Stimulated activated naive B cell treated with anti-CD40 and anti-IgM and Interleukin-4, amounts not matched to agents 10 μg/mL and 1 μg/mL and 100 μg/mL, for 72 hours (primary cell): ENCODE measurements around the gene TMEM44.
A peak's percentile ranks its signal among the peaks of the same experiment; 100 is the strongest.

ENCODE experiments used
- ATAC-seq, 2 donors: fragments of 150-1000 bp; cut with Tn5 transposase; replicated peaks; 2 replicates each; pipeline ENCODE4 v1.10.0; 2021; ENCODE audit warnings: moderate library complexity in 1 of 2
- DNase-seq: peaks from one replicate; pipeline ENCODE4 v3.0.0; 2021
- H3K27ac Mint-ChIP-seq: one replicate; pipeline ENCODE4 v1.8.0; 2022; ENCODE audit warnings: mild to moderate bottlenecking, mixed read lengths
- H3K27me3 Mint-ChIP-seq, 2 donors: one replicate each; pipeline ENCODE4 v1.8.0; 2022; ENCODE audit warnings: mixed read lengths in 2 of 2
- H3K36me3 Mint-ChIP-seq, 2 donors: one replicate each; pipeline ENCODE4 v1.8.0; 2022; ENCODE audit warnings: mixed read lengths in 2 of 2, mild to moderate bottlenecking in 1 of 2
- H3K4me1 Mint-ChIP-seq, 2 donors: one replicate each; pipeline ENCODE4 v1.8.0; 2022; ENCODE audit warnings: mixed read lengths in 2 of 2, mild to moderate bottlenecking in 1 of 2
- H3K4me3 Mint-ChIP-seq, 2 donors: one replicate each; pipeline ENCODE4 v1.8.0; 2022; ENCODE audit warnings: mild to moderate bottlenecking in 2 of 2, mixed read lengths in 2 of 2, moderate library complexity in 1 of 2
- H3K9me3 Mint-ChIP-seq, 2 donors: one replicate each; pipeline ENCODE4 v1.8.0; 2022; ENCODE audit warnings: mixed read lengths in 2 of 2, mild to moderate bottlenecking in 1 of 2

The TMEM44 gene, protein sequence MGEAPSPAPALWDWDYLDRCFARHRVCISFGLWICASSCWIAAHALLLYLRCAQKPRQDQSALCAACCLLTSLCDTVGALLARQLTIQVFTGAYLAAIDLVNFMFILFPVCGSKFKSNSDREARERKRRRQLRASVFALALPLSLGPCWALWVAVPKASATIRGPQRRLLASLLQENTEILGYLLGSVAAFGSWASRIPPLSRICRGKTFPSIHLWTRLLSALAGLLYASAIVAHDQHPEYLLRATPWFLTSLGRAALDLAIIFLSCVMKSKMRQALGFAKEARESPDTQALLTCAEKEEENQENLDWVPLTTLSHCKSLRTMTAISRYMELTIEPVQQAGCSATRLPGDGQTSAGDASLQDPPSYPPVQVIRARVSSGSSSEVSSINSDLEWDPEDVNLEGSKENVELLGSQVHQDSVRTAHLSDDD

DNA sequence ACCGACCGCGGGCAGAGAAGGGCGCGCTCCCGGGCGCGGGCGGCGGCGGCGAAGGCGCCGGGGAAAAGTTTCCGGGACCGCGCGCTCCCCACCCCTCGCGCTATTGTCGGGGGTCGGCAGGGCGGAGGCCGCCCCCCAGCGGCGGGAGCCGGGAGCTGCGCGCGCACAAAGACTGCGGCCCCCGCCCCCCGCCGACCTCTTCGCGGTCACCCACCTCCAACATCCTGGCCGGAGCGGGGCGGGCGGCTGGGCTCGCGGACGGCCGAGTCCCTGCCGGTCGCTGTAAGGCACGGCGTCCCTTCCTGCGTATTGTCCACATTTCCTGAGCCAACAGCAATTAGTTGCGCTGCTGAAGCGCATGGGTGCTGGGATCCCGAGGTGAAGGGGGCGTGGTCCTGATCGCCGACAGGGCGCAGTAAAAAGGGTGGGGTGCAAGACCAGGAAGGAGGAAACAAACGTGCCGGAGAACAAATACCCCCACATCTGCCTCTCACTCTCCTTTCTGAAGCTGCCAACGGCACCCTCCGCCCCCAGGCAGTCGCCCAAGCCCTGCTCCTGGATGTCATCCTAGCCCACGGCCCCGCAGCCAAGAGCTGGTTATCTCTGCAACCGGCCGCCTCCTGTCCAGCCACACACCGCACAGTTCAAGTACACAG, at the start of gene TMEM44:
TMEM44 (minus strand) TSS at position 71 of the 656 bp plus-strand sequence. CDS start 204 bp downstream, outside the sequence.
- Mint-ChIP-seq H3K4me3 (peak within 1 kb of the TSS; percentile 91 to 94), H3K27me3 (no peaks in the 10 kb centered on the region), H3K4me1 (peaks cover 4 to 10% of the 10 kb centered on the region in 2 donors), H3K36me3 (peaks cover 0 to 6% of the 10 kb centered on the region in 2 donors), H3K27ac (peak within 1 kb of the TSS; percentile 67), H3K9me3 (no peaks in the 10 kb centered on the region)
- peak; percentile 30 for DNase-seq
- ATAC-seq, result peak; percentile 79 to 85

DNA sequence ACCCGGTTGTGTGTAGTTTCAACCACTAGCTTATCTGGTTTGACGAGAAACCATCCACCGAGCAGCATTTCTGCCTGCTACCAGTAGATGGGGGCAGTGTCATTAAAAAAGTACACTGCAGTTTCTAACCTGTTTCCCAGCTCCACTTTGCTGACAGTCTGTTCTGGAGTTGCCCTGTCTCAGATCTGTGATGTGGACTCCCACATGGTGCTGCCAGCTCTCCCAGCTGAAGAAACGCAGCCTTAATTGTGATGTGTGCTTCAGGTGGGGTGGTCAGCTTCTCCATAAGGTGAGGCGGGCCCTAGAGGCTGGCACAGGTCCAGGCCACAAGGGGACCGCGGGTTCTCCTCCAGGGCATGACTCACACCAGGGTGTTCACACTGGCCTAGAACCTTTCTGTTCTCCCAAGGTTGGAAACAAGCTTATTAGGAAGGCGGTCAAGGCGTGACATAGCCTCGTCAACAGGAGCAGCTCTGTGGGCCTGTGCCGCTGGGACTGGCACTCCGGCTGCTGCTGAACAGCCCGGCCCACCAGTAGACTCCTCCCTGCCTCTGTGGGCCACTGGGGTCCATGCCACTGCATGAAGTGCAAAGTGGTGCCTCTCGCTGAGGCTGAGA, 49.6 kb upstream of the TMEM44 start:
- Mint-ChIP-seq H3K36me3 (peaks cover 0 to 2% of the 10 kb centered on the region in 2 donors), H3K4me1 (peaks cover 25 to 55% of the 10 kb centered on the region in 2 donors), H3K27me3 (no peaks in the 10 kb centered on the region), H3K9me3 (no peaks in the 10 kb centered on the region), H3K4me3 (no peak overlapping the region), H3K27ac (no peak overlapping the region)
- DNase-seq, result peak; percentile 63
- ATAC-seq, result peak; percentile 76 to 79

DNA sequence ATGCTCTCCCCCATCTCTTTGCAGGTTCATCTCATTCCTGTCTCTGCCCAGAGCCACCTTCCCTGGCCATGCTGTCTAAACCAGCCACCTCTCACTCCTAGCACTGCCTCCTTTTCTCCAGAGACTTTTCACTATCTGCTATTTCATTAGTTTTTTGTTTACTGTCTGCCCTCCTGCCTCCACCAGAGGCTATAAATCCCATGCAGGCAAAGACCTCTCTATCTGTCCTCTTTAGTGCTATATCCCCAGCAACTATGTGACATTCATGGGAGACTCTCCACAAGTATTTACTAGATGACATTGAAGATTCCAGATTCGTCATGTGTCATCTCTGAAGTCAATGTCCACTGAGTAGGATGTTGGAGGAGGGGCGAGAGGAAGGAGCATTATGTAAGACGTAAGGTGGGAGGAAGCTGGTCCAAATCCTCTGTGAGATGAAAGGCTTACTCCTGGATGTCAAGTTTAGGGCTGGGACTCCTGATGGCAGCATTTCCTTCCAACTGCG, 49.0 kb upstream of the TMEM44 start:
- DNase-seq, result no peak
- H3K27ac Mint-ChIP-seq, result no peak overlapping the region
- no peak overlapping the region for H3K4me3 Mint-ChIP-seq
- no peaks in the 10 kb centered on the region for H3K9me3 Mint-ChIP-seq
- H3K27me3 Mint-ChIP-seq, result no peaks in the 10 kb centered on the region
- peaks cover 23 to 50% of the 10 kb centered on the region in 2 donors for H3K4me1 Mint-ChIP-seq
- no peak for ATAC-seq
- H3K36me3 Mint-ChIP-seq, result peaks cover 0 to 2% of the 10 kb centered on the region in 2 donors

DNA sequence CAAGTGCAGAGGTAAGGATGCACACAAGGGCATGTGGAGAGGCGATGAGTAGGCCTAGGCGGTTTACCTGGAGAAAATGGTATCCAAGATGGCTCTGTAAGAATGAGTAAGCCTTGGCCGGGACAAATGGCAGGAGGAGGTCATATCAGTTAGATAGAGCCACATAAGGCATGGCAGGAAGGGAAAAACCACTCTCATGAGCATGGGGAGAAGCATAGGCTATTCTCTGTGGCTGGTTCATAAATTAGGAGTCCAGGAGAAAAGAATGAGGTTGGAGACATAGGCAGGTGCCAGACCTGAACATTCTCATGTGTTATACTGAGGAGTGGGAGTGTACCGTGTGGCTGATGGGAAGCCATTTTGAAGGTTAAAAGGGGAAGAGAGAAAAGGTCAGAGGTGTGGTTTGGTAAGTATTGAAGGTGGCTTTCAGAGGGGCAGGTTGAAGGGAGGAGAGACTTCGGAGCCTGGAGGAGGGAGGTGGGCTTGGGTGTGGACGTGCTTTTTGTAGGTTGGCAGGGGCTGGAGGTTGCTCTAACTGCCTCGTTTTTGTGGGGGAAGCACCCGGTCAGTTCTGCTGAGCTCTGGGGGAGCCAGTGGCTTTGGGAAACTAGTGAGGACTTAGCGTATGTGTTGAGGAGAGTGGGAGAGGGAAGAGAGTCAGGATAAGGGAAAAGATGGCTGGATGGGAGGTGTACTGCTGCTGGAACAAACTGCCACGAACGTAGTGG, 47.8 kb upstream of the TMEM44 start:
- H3K9me3 Mint-ChIP-seq, result no peaks in the 10 kb centered on the region
- ATAC-seq, result no peak
- H3K4me3 Mint-ChIP-seq, result no peak overlapping the region
- DNase-seq, result no peak
- H3K36me3 Mint-ChIP-seq, result peaks cover 0 to 2% of the 10 kb centered on the region in 2 donors
- H3K27me3 Mint-ChIP-seq, result peaks cover 0 to 3% of the 10 kb centered on the region in 2 donors
- H3K27ac Mint-ChIP-seq, result no peak overlapping the region
- H3K4me1 Mint-ChIP-seq, result peaks cover 19 to 39% of the 10 kb centered on the region in 2 donors

DNA sequence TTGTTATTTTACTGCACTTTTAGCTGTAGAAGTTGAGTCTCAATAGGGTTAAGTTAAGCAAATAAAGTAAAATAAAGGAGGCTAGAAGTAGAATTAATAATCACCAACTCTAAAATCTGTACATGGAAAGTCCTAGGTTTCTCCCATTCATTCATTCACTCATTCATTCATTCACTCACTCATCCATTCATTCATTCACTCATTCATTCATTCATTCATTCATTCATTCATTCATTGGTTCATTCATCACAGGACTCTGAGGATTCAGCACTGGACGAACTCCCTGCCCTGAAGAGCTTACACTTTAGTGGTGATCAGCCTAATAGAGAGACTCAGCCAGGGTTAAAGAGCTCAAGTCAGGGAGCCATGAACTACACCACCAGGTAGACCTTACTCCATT, 43.3 kb upstream of the TMEM44 start:
- Mint-ChIP-seq H3K36me3 (peaks cover 0 to 4% of the 10 kb centered on the region in 2 donors), H3K9me3 (no peaks in the 10 kb centered on the region), H3K4me3 (no peak overlapping the region), H3K27ac (no peak overlapping the region), H3K27me3 (peaks cover 0 to 3% of the 10 kb centered on the region in 2 donors), H3K4me1 (peaks cover 12 to 14% of the 10 kb centered on the region in 2 donors)
- DNase-seq (no peak), ATAC-seq (no peak)

DNA sequence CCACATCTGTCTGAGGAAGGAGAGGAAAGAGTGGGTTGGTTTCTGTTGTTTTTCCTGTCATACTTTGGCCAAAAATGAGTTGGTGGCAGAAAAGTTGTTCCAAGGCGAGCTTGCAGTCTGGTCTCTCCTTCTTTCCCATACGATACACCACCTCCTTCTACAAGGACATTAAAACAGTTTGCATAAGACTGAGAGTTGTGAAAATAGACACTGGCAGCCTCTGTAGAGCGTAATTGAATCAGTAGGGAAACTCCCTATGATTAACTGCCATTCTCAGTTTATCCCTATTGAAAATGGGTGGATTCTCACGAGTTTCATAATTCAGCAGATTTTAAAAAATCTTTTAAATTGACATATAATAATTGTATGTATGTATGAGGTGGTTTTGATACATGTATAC, 42.5 kb upstream of the TMEM44 start:
- H3K27ac Mint-ChIP-seq, result no peak overlapping the region
- no peak overlapping the region for H3K4me3 Mint-ChIP-seq
- no peaks in the 10 kb centered on the region for H3K9me3 Mint-ChIP-seq
- ATAC-seq, result no peak
- H3K36me3 Mint-ChIP-seq, result peaks cover 0 to 4% of the 10 kb centered on the region in 2 donors
- no peak for DNase-seq
- H3K4me1 Mint-ChIP-seq, result peaks cover 11 to 12% of the 10 kb centered on the region in 2 donors
- peaks cover 0 to 3% of the 10 kb centered on the region in 2 donors for H3K27me3 Mint-ChIP-seq

DNA sequence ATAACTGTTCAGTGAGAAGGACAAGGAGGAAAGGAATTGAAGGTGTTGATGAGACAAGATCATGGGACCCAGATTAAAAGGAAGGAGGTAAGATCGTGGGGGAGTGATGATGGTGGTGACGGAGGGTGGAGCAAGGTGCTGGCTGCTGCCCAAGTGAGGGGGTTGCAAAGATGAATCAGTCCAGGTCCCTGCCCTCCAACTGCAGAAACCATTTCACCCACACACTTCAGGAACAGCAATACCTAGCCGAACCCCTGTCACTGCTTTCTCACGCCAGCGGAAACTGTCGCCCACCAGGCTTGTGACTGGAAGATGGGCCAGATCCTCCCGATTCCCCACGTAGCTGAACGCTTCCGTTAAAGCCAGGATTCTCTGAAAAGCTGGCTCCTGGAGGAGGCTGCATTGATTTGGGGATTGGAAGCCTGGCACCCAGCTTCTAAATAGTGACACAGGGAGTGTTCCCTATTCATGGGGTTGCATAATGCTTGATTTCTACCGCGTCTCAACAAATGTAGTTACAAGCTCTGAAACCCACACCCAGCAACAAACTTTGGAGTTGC, 41.9 kb upstream of the TMEM44 start:
- H3K4me1 Mint-ChIP-seq, result peaks cover 11 to 12% of the 10 kb centered on the region in 2 donors
- no peak overlapping the region for H3K4me3 Mint-ChIP-seq
- H3K36me3 Mint-ChIP-seq, result peaks cover 0 to 4% of the 10 kb centered on the region in 2 donors
- no peaks in the 10 kb centered on the region for H3K9me3 Mint-ChIP-seq
- no peak for ATAC-seq
- DNase-seq, result no peak
- no peak overlapping the region for H3K27ac Mint-ChIP-seq
- peaks cover 0 to 3% of the 10 kb centered on the region in 2 donors for H3K27me3 Mint-ChIP-seq

DNA sequence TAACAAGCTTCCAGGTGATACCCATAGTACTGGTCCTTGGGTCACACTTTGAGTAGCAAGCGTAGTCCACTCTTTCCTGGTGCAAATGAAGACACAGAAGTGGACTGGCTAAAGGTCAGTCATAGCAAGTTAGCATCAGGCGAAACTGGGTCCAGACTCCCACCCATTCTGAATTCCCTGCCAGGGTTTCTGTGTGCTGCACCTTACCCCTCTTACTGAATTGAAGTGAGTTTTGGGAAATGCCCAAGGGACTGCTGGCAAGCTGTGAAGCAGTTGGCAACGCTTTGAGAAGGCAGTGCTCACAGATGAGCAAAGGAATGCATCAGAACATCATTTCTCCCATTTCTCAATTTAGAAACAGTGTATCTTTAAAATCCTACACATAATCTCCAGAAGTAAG, 40.5 kb upstream of the TMEM44 start:
- ATAC-seq, result no peak
- Mint-ChIP-seq H3K4me3 (no peak overlapping the region), H3K4me1 (peaks cover 12 to 15% of the 10 kb centered on the region in 2 donors), H3K9me3 (no peaks in the 10 kb centered on the region), H3K27ac (no peak overlapping the region), H3K27me3 (peaks cover 0 to 3% of the 10 kb centered on the region in 2 donors), H3K36me3 (peaks cover under 1 to 14% of the 10 kb centered on the region in 2 donors)
- no peak for DNase-seq

DNA sequence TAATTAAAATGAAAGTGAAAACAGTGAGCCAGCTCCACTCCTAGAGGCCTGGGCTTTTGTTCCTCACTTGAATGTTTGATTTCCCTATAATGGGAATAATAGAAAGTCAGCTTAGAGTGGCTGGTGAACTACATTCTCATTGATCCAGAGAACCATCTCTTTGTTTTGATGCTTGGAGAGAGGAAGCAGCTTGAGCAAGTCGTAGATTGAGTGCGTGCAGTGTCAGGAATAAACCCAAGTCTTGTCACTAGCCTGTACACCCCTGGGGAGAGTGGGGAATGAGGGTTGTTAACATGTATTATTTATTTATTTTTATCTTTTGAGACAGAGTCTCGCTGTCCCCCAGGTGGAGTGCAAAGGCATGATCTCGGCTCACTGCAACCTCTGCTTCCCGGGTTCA, 39.7 kb upstream of the TMEM44 start:
- DNase-seq, result no peak
- peak overlapping the region; percentile 98 for H3K27ac Mint-ChIP-seq

DNA sequence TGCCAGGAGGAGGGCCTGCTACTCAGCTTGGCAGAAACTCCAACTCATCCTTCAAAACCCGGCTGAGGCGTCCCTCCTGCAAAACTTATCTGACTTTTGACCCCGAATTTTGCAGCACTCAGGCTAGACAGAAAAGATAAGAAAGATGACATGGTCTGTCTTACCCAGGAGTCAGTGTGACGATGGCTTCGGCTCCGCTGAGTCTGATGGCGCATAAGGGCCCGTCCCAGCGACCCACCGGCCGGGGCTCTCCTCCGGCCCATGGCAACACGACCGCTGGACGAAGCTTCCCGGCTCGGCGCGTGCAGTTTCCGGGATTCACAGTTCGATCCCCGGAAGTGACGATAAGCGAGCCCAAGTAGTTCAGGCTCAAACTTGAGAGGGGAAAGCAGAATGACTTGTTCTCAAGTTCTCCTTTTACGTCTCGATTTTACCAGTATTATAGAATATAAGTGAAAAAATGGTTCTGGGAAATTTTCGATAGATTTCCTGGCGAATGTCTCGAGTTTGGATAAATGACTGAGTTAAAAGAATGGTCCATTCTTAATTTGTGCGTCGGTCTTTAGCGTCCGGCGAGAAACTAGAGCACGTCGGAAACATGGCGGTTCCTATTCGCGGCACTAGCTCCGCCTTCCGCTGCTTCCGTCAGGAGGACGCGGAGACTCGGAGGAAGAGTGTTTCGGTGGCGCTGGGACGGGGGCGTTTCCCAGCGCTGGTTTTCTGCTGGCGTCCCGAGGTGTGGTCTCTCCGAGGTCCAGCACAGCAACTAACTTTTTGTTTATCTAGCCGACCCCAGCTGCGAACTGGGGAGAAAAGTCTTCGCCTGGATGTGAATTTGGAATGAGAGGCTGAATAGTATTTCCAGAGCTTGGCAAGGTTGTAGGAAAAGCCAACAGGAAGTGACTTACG, 38.9 kb upstream of the TMEM44 start, which contains the start of gene LSG1:
LSG1 (minus strand) TSS at position 292 of the 909 bp plus-strand sequence; CDS start at position 263, 29 bp downstream.
- Mint-ChIP-seq H3K4me1 (peaks cover 18 to 19% of the 10 kb centered on the region in 2 donors), H3K27ac (peak within 1 kb of the TSS; percentile 98), H3K27me3 (peaks cover 0 to 3% of the 10 kb centered on the region in 2 donors), H3K4me3 (peak within 1 kb of the TSS; percentile 99), H3K9me3 (no peaks in the 10 kb centered on the region), H3K36me3 (peaks cover 10 to 26% of the 10 kb centered on the region in 2 donors)
- peak; percentile 84 for DNase-seq
- peak; percentile 92 to 93 for ATAC-seq

More for the DNA sequence above, 39.7 kb upstream of the TMEM44 start:
- Mint-ChIP-seq H3K4me1 (peaks cover 16 to 18% of the 10 kb centered on the region in 2 donors), H3K36me3 (peaks cover 7 to 21% of the 10 kb centered on the region in 2 donors), H3K9me3 (no peaks in the 10 kb centered on the region), H3K27me3 (peaks cover 0 to 3% of the 10 kb centered on the region in 2 donors), H3K4me3 (peak overlapping the region; percentile 99)
- ATAC-seq, result peak; percentile 1 to 5

DNA sequence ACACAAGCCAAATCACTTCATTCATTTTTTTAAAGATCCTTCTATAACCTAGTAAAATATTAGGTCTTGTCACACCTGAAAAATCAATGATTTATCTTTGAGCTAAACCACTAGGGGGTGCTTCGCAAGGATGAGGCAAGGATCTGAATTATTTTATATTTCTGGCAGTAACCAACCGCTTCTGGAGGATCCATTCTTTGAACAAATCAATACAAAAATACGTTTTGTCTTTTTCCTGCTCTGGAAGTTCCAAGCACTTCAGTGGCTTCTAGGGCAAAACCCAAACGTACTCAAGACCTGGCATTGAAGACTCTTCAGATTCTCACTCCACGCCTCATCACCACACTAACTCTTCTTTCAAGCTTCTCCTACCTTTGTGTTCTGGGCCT, 38.3 kb upstream of the TMEM44 start:
- Mint-ChIP-seq H3K9me3 (no peaks in the 10 kb centered on the region), H3K27ac (peak overlapping the region; percentile 98), H3K36me3 (peaks cover 10 to 32% of the 10 kb centered on the region in 2 donors), H3K4me1 (peaks cover 18 to 19% of the 10 kb centered on the region in 2 donors), H3K27me3 (peaks cover 0 to 2% of the 10 kb centered on the region in 2 donors), H3K4me3 (peak overlapping the region; percentile 99)
- ATAC-seq (peak; percentile 36 to 40), DNase-seq (no peak)

DNA sequence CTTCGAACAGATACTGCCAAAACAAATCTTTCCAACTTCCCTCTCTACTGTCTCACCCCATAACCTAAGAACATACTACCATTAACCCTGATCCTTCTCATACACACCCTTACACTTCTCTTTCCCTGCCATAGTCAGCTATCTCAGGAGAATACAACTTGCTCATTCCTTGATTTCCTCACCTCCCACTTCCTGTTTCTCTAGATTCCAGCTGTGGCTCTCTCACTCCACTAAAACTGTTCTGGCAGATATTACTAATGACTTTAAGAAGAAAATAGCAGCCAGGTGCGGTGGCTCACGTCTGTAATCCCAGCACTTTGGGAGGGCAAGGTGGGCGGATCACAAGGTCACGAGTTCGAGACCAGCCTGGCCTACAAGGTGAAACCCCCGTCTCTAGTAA, 34.1 kb upstream of the TMEM44 start:
- Mint-ChIP-seq H3K4me3 (no peak overlapping the region), H3K36me3 (peaks cover 16 to 65% of the 10 kb centered on the region in 2 donors), H3K9me3 (no peaks in the 10 kb centered on the region), H3K4me1 (peaks cover 13 to 18% of the 10 kb centered on the region in 2 donors), H3K27me3 (no peaks in the 10 kb centered on the region), H3K27ac (peak overlapping the region; percentile 59)
- ATAC-seq (no peak), DNase-seq (no peak)
